HepG2 (cell line): ENCODE measurements around the gene HS6ST1. TPM values are rescaled to one million over a fixed set of nuclear protein-coding genes. Genes with fewer than 3 reads are reported as not detected.

Experiments used
- ATF1 ChIP-seq: IDR thresholded peaks from 2 replicates; pipeline ENCODE4 v1.6.1; 2016; ENCODE audit warnings: mild to moderate bottlenecking, control low read depth
- CC2D1A ChIP-seq: sonication (generic); formaldehyde crosslinking; IDR thresholded peaks from 2 replicates; pipeline ENCODE4 v1.8.1; 2023; ENCODE audit warnings: mild to moderate bottlenecking, missing genetic modification reagents
- CHD2 ChIP-seq: IDR thresholded peaks from 2 replicates; pipeline ENCODE4 v1.6.1; 2011; ENCODE audit warnings: low read depth, low read length, improper control_type of control experiment
- HOXD1 ChIP-seq: sonication (generic); formaldehyde crosslinking; IDR thresholded peaks from 2 replicates; pipeline ENCODE4 v1.5.0; 2020; ENCODE audit warnings: missing genetic modification reagents
- KLF11 ChIP-seq: IDR thresholded peaks from 2 replicates; pipeline ENCODE4 v1.6.1; 2016; ENCODE audit warnings: missing compliant biosample characterization
- KLF13 ChIP-seq: sonication (generic); formaldehyde crosslinking; IDR thresholded peaks from 2 replicates; pipeline ENCODE4 v1.4.0; 2020; ENCODE audit warnings: mild to moderate bottlenecking, missing genetic modification reagents
- NR2F2 ChIP-seq: IDR thresholded peaks from 2 replicates; pipeline ENCODE4 v1.6.1; 2012; ENCODE audit warnings: low read depth, inconsistent platforms, borderline replicate concordance
- SALL1 ChIP-seq: sonication (generic); formaldehyde crosslinking; IDR thresholded peaks from 2 replicates; pipeline ENCODE4 v1.8.0; 2022; ENCODE audit warnings: mild to moderate bottlenecking, missing genetic modification reagents
- THYN1 ChIP-seq: sonication (generic); formaldehyde crosslinking; IDR thresholded peaks from 2 replicates; pipeline ENCODE4 v1.8.1; 2023; ENCODE audit warnings: low read depth, mild to moderate bottlenecking, moderate library complexity, missing genetic modification reagents, borderline replicate concordance
- YEATS4 ChIP-seq: sonication (generic); formaldehyde crosslinking; IDR thresholded peaks from 2 replicates; pipeline ENCODE4 v1.4.0; 2020; ENCODE audit warnings: missing genetic modification reagents, borderline replicate concordance
- ZBTB20 ChIP-seq: sonication (generic); formaldehyde crosslinking; IDR thresholded peaks from 2 replicates; pipeline ENCODE4 v1.8.1; 2023; ENCODE audit warnings: missing genetic modification reagents, low read depth, mild to moderate bottlenecking, borderline replicate concordance
- ZBTB21 ChIP-seq: sonication (generic); formaldehyde crosslinking; IDR thresholded peaks from 2 replicates; pipeline ENCODE4 v1.4.0; 2020; ENCODE audit warnings: missing genetic modification reagents
- ZFYVE20 ChIP-seq: sonication (generic); formaldehyde crosslinking; IDR thresholded peaks from 2 replicates; pipeline ENCODE4 v1.8.0; 2023; ENCODE audit warnings: low read depth, mild to moderate bottlenecking, moderate library complexity, missing genetic modification reagents, borderline replicate concordance
- ZNF230 ChIP-seq: sonication (generic); formaldehyde crosslinking; IDR thresholded peaks from 2 replicates; pipeline ENCODE4 v1.4.0; 2020; ENCODE audit warnings: mild to moderate bottlenecking, missing genetic modification reagents
- ZNF329 ChIP-seq: sonication (generic); formaldehyde crosslinking; IDR thresholded peaks from 2 replicates; pipeline ENCODE4 v1.9.0; 2021; ENCODE audit warnings: low read depth, mild to moderate bottlenecking, missing genetic modification reagents
- ZNF484 ChIP-seq: sonication (generic); formaldehyde crosslinking; IDR thresholded peaks from 2 replicates; pipeline ENCODE4 v1.5.1; 2020; ENCODE audit warnings: mild to moderate bottlenecking, low read depth, missing genetic modification reagents, borderline replicate concordance
- ZNF598 ChIP-seq: sonication (generic); formaldehyde crosslinking; IDR thresholded peaks from 2 replicates; pipeline ENCODE4 v1.5.1; 2020; ENCODE audit warnings: mild to moderate bottlenecking, missing genetic modification reagents, borderline replicate concordance
- ZNF782 ChIP-seq: sonication (generic); formaldehyde crosslinking; IDR thresholded peaks from 2 replicates; pipeline ENCODE4 v1.4.0; 2020; ENCODE audit warnings: missing genetic modification reagents, mild to moderate bottlenecking, borderline replicate concordance
- polyA plus RNA-seq, 8 experiments: library from polyadenylated mRNA; depleted of rRNA in 3 of 8; stranded (reverse) in 7 of 8; unstranded in 1 of 8; fragments of >200 nt; fragmentation: Illumina TruSeq in 4 of 8; extraction: Trizol in 4 of 8; gene quantifications; 2 replicates each; pipeline versions ENCODE4 v1.2.1 to v1.2.3, GENCODE V29; 2011 to 2016; ENCODE audit warnings: low read depth in 4 of 8, missing spikeins in 1 of 8, mixed read lengths in 1 of 8; ENCODE audit not compliant: insufficient read depth in 1 of 8
- total RNA-seq, 5 experiments: library from RNA; depleted of rRNA; stranded (reverse); fragments of >200 nt; fragmentation: Illumina TruSeq; extraction: Trizol; gene quantifications; 2 replicates each; pipeline ENCODE4 v1.2.3, GENCODE V29; 2016; ENCODE audit warnings: low read depth in 1 of 5
- TF ChIP-seq, protein P1 (sequence below): sonication (generic); formaldehyde crosslinking; conservative IDR thresholded peaks from 2 replicates; pipeline ENCODE4 v1.8.0; 2022; ENCODE audit warnings: low read depth, missing genetic modification reagents
- TF ChIP-seq, protein P2 (sequence below): sonication (generic); formaldehyde crosslinking; IDR thresholded peaks from 2 replicates; pipeline ENCODE4 v1.4.0; 2020; ENCODE audit warnings: missing genetic modification reagents, low read depth, mild to moderate bottlenecking, borderline replicate concordance
- TF ChIP-seq, protein P3 (sequence below): sonication (generic); formaldehyde crosslinking; IDR thresholded peaks from 2 replicates; pipeline ENCODE4 v1.4.0; 2020; ENCODE audit warnings: missing genetic modification reagents, borderline replicate concordance
- TF ChIP-seq, protein P4 (sequence below): sonication (generic); formaldehyde crosslinking; IDR thresholded peaks from 2 replicates; pipeline ENCODE4 v1.8.1; 2023; ENCODE audit warnings: mild to moderate bottlenecking, moderate library complexity, missing genetic modification reagents

The HS6ST1 gene
- total and polyA plus RNA-seq, 2 of the 13 experiments (the other 11 are each of a cell fraction or from before 2014, with no cell fraction given), result 34.5 to 84.6 TPM

DNA sequence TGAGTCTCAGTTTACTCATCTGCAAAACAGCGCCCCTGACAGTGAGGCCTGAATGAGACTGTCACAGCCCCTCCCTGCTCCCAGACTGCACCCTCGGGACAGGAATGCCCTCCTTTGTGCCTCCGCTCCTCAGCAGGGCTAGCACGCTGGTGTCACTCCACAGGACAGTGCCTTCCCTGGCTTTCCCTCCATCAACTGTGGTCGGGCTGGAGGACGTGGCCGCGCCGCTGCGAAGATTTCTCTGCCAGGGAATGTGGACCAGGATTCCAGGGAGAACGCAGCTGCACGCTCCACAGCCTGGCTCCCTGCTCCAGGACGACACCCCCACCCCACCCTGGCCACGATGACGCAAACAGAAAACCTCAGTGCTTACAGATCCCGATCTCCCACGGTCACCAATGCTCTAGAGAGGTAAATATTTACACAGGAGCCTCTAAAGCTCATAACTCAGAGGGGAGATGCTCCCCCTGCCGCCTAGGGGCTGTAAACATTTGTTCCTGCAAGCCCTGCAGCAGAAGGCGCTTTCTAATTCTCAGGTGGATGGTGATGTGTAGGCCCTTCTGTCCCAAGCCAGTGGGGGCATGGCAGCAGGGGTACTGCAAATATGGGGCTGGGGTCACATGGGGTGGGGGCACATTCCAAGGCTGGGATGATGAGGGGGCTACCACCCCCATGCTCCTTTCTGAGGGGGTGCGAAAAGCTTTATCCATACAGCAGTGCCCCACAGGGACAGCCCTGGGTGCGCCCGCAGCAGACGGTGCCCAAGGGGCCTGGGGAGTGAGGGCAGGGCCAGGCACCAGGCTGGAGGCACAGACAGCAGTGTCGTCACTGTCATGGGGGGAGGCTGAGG lies 12.4 kb downstream of the HS6ST1 start (continued):
- TF ChIP-seq KLF13 (CRISPR knock-in tag) (no peak), HOXD1 (CRISPR knock-in tag) (0 out of 2 replicates have a peak, but pooled peaks have one; percentile 52), THYN1 (no peak), KLF11 (CRISPR knock-in tag) (0 out of 2 replicates have a peak, but pooled peaks have one; percentile 51), NR2F2 (peak; percentile 59; the same call in 1 of the 2 replicates), YEATS4 (CRISPR knock-in tag) (peak; percentile 78; the same call in 1 of the 2 replicates), ZBTB20 (CRISPR knock-in tag) (peak; percentile 27; the same call in 1 of the 2 replicates), ZBTB21 (CRISPR knock-in tag) (peak; percentile 76; the same call in 1 of the 2 replicates), CHD2 (no peak), ZNF598 (CRISPR knock-in tag) (peak; percentile 63; the same call in 1 of the 2 replicates), ZNF329 (CRISPR knock-in tag) (no peak), CC2D1A (CRISPR knock-in tag) (no peak), ZFYVE20 (no peak), ATF1 (CRISPR knock-in tag) (no peak), ZNF230 (CRISPR knock-in tag) (no peak), ZNF484 (no peak), SALL1 (CRISPR knock-in tag) (peak; percentile 98), ZNF782 (no peak)
- TF ChIP-seq, protein P1, sequence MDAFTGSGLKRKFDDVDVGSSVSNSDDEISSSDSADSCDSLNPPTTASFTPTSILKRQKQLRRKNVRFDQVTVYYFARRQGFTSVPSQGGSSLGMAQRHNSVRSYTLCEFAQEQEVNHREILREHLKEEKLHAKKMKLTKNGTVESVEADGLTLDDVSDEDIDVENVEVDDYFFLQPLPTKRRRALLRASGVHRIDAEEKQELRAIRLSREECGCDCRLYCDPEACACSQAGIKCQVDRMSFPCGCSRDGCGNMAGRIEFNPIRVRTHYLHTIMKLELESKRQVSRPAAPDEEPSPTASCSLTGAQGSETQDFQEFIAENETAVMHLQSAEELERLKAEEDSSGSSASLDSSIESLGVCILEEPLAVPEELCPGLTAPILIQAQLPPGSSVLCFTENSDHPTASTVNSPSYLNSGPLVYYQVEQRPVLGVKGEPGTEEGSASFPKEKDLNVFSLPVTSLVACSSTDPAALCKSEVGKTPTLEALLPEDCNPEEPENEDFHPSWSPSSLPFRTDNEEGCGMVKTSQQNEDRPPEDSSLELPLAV (CRISPR knock-in tag), result no peak
- TF ChIP-seq, protein P2, sequence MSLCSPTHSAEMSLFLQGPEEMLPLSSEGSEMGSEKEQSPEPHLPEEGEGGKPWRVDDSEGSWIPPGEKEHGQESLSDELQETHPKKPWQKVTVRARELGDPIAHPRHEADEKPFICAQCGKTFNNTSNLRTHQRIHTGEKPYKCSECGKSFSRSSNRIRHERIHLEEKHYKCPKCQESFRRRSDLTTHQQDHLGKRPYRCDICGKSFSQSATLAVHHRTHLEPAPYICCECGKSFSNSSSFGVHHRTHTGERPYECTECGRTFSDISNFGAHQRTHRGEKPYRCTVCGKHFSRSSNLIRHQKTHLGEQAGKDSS (CRISPR knock-in tag), result 0 out of 2 replicates have a peak, but pooled peaks have one; percentile 44
- TF ChIP-seq, protein P3, sequence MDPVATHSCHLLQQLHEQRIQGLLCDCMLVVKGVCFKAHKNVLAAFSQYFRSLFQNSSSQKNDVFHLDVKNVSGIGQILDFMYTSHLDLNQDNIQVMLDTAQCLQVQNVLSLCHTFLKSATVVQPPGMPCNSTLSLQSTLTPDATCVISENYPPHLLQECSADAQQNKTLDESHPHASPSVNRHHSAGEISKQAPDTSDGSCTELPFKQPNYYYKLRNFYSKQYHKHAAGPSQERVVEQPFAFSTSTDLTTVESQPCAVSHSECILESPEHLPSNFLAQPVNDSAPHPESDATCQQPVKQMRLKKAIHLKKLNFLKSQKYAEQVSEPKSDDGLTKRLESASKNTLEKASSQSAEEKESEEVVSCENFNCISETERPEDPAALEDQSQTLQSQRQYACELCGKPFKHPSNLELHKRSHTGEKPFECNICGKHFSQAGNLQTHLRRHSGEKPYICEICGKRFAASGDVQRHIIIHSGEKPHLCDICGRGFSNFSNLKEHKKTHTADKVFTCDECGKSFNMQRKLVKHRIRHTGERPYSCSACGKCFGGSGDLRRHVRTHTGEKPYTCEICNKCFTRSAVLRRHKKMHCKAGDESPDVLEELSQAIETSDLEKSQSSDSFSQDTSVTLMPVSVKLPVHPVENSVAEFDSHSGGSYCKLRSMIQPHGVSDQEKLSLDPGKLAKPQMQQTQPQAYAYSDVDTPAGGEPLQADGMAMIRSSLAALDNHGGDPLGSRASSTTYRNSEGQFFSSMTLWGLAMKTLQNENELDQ (CRISPR knock-in tag), result no peak
- TF ChIP-seq, protein P4, sequence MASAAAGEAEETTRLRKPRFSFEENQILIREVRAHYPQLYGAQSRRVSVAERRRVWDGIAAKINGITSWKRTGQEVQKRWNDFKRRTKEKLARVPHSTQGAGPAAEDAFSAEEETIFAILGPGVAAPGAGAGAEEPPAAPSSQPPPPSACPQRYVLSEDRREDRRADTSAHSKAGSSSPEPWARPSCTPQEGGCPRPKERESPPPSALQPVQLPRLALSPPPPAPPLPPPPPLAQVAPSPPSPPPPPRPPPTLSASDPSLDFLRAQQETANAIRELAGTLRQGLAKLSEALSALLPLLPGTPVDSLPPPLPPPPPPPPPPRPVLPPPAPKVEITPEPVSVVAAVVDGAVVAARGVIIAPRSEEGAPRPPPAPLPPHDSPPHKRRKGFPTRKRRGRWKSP (CRISPR knock-in tag), result no peak
